ENCODE measurements around the gene PTTG2. TPM values are rescaled to one million over a fixed set of nuclear protein-coding genes. Genes with fewer than 3 reads are reported as not detected.

The PTTG2 gene
- total RNA-seq (2012; rRNA removed) = not detected in 2 replicates
- polyA plus RNA-seq (2012; rRNA removed) = not detected in 2 replicates
- polyA plus RNA-seq (2012; cell fraction: cytosol; rRNA removed) = not detected in 2 replicates
- not detected in 2 replicates for polyA plus RNA-seq (2012; cell fraction: nucleus; rRNA removed; ENCODE audit: low replicate concordance)
- not detected for Bru-seq, nascent RNA
- not detected for BruChase-seq, experiment 1, labeled RNA remaining after a 6-hour chase
- BruChase-seq, experiment 2, labeled RNA remaining after a 2-hour chase = not detected
- long read RNA-seq = 0 reads

DNA sequence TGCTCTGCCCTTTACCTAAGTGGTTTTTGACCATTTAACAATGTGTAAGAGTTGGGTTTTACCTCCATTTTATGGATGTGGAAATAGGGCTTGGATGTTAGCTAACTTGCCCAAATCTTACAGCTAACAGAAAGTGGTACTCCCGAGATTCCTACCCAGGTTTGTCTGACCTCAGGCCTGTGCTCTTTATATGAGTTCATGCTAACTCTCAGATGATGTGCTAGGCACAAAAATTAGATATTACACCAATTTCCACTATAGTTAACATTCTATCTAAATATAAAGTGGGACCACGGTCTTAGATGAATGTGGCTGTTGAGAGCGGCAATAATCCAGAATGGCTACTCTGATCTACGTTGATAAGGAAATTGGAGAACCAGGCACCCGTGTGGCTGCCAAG lies at the start of gene PTTG2:
Gene PTTG2 (plus strand): TSS at position 301 of the 400 bp plus-strand sequence. CDS start 37 bp downstream, at position 338.
- H2BK120ac ChIP-seq (ENCODE audit: low read depth, low read length) = no peak within 1 kb of the TSS
- H2AK5ac ChIP-seq (ENCODE audit: low read depth, low read length) = no peak within 1 kb of the TSS
- DNase-seq = no peak
- no peaks in the 10 kb centered on the region for H3K9me3 ChIP-seq (ENCODE audit: control insufficient read depth, insufficient read depth, low read length)
- H3K4ac ChIP-seq (ENCODE audit: low read depth, low read length) = no peak within 1 kb of the TSS
- no peaks in the 10 kb centered on the region for H3K36me3 ChIP-seq (ENCODE audit: control insufficient read depth, insufficient read depth, low read length)
- H2BK15ac ChIP-seq (ENCODE audit: low read depth, low read length) = no peak within 1 kb of the TSS
- no peak within 1 kb of the TSS for H2BK5ac ChIP-seq (ENCODE audit: low read depth, low read length, poor library complexity, severe bottlenecking)
- no peak for TF ChIP-seq CEBPB (IDR thresholded peaks at IDR 0.05; ENCODE audit: low read depth, low read length)
- peaks cover 23% of the 10 kb centered on the region for H3K27me3 ChIP-seq (ENCODE audit: control insufficient read depth, insufficient read depth, low read length)
- in situ Hi-C loops (cut with MboI; ENCODE audit: low sequenced_read_pairs) = no loop called here
- intact Hi-C loops (cut with micrococcal nuclease) = no loop called here
- no peak within 1 kb of the TSS for H3K18ac ChIP-seq (ENCODE audit: low read depth, low read length)
- H2AK9ac ChIP-seq (replicated peaks; ENCODE audit: low read depth, low read length, poor library complexity) = no peak within 1 kb of the TSS
- ChIA-PET CTCF (interaction anchor here (0.6 to 1.3 kb wide), 2 partner anchors 16 to 158 kb away, joined by 3 read pairs; no protein-coding TSS in a partner anchor), POLR2A (ENCODE audit: unreplicated experiment) (no interaction called here)
- no peaks in the 10 kb centered on the region for H4K20me1 ChIP-seq (ENCODE audit: insufficient read depth, low read length)
- H4K91ac ChIP-seq (ENCODE audit: insufficient read depth, low read depth, low read length) = no peak within 1 kb of the TSS
- ATAC-seq (ENCODE audit: low read depth) = no peak
- dilution Hi-C loops (cut with HindIII; ENCODE audit: low sequenced_read_pairs, unreplicated experiment) = no loop called here
- no peak within 1 kb of the TSS for H2AFZ ChIP-seq (replicated peaks; ENCODE audit: low read length, poor library complexity)
- H3K56ac ChIP-seq (ENCODE audit: extremely low read depth, insufficient read depth, low read length) = no peak within 1 kb of the TSS
- no peaks in the 10 kb centered on the region for H3K79me1 ChIP-seq (ENCODE audit: low read depth in 1 of 2, low read length in 2 of 2)
- H3K9ac ChIP-seq (ENCODE audit: low read depth, low read length) = no peak within 1 kb of the TSS
- H2BK20ac ChIP-seq (ENCODE audit: low read depth, low read length) = no peak within 1 kb of the TSS
- H4K5ac ChIP-seq (ENCODE audit: low read depth, low read length) = no peak within 1 kb of the TSS
- no peak within 1 kb of the TSS for H4K8ac ChIP-seq (ENCODE audit: low read depth in 2 of 2, low read length in 2 of 2)
- H3K4me3 ChIP-seq (ENCODE audit: insufficient read depth, low read depth, low read length) = no peak within 1 kb of the TSS
- no peak within 1 kb of the TSS for H3K27ac ChIP-seq (ENCODE audit: insufficient read depth, low read length)
- 50% methylated on average over 1 of the region's 5 CpGs; no CpG with 5 or more reads in 1 of the 2 experiments for WGBS, 2 experiments (ENCODE audit: extremely low coverage in 2 of 2, insufficient read length in 1 of 2)
- no peak within 1 kb of the TSS for H3K14ac ChIP-seq (replicated peaks; ENCODE audit: low read depth, low read length)
- no peak within 1 kb of the TSS for H3K23ac ChIP-seq (ENCODE audit: low read depth, low read length)
- H3K9me1 ChIP-seq (ENCODE audit: insufficient read depth, low read length) = no peaks in the 10 kb centered on the region
- no TSS peak for BruUV-seq (replicated peaks)
- no peaks in the 10 kb centered on the region for H3K4me1 ChIP-seq (ENCODE audit: control insufficient read depth, insufficient read depth, low read length)
- H3K4me2 ChIP-seq (ENCODE audit: low read depth, low read length) = no peak within 1 kb of the TSS
